Pancreas (tissue), 10 donors: ENCODE results near the gene SH2B3. TPM values are rescaled to one million over a fixed set of nuclear protein-coding genes. Genes with fewer than 3 reads are reported as not detected.
"Not testable (repeated sequence)": the region's sequence is repeated elsewhere in the genome, so short reads cannot be mapped to it uniquely, and the experiment has no call there.

ENCODE experiments used
- ATAC-seq, 4 donors: fragments of 200-7000 bp; cut with Tn5 transposase; one replicate each; pipeline versions ENCODE4 v1.8.0 to v1.9.1; 2020; ENCODE audit warnings: mild to moderate bottlenecking in 4 of 4, moderate library complexity in 4 of 4
- DNase-seq, 6 donors: peaks; one replicate each; pipeline ENCODE4 v3.0.0-alpha.2; 2020
- FAIRE-seq: peaks from 2 replicates; lab custom pipeline; 2012; peaks lifted over from hg19 to GRCh38; lab: Jason Lieb, UNC
- H3K27ac ChIP-seq, 4 donors: fragments of 200-600 bp; sonication (generic); 1 replicate in 3 of 4; 2 replicates in 1 of 4; pipeline versions ENCODE4 v1.5.0 to v1.8.0; 2020
- H3K27me3 ChIP-seq, 4 donors: fragments of 200-600 bp; one replicate each; pipeline ENCODE4 v1.8.0; 2021
- H3K36me3 ChIP-seq, 3 donors: fragments of 200-600 bp; sonication (generic) in 1 of 3; one replicate each; pipeline versions ENCODE4 v1.5.0 to v1.8.0; 2020 to 2021
- H3K4me1 ChIP-seq, 3 donors: fragments of 200-600 bp; one replicate each; pipeline ENCODE4 v1.8.0; 2021
- H3K4me3 ChIP-seq, 4 donors: fragments of 200-600 bp; sonication (generic) in 2 of 4; one replicate each; pipeline versions ENCODE4 v1.5.0 to v1.8.0; 2020 to 2021
- H3K9me3 ChIP-seq, 4 donors: fragments of 200-600 bp; one replicate each; pipeline ENCODE4 v1.8.0; 2021
- CTCF ChIP-seq, 4 donors: fragments of 200-600 bp; sonication (generic) in 3 of 4; IDR thresholded peaks; one replicate each; pipeline versions ENCODE4 v1.5.0 to v1.8.0; 2021; ENCODE audit warnings: antibody characterized with exemption in 4 of 4
- WGBS, 2 donors: extraction: QIAGEN DNeasy Blood & Tissue Kit; methylation state at CpG; one replicate each; pipeline ENCODE4 v1.1.7; 2013; 5-methylcytosine and 5-hydroxymethylcytosine counted together
- intact Hi-C, 3 donors: fragments of 100-400 bp; cut with DNase I; formaldehyde crosslinking; loops; one replicate each; pipeline versions ENCODE4 v1.11.1 to v1.14.2; 2022
- polyA plus RNA-seq, 2 donors: library from polyadenylated mRNA; stranded (reverse); fragments of 200-250 nt; gene quantifications; one replicate each; pipeline ENCODE4 v1.2.3, GENCODE V29; 2013
- total RNA-seq, 6 donors: library from RNA; stranded (reverse); fragmentation: NEBNext Ultra II Directional in 4 of 6; extraction: Animal tissue kit (Norgen Biotek cat#: 25700) in 4 of 6; gene quantifications; one replicate each; pipeline versions ENCODE4 v1.2.1 to v1.2.4, GENCODE V29; 2021 to 2023
- donor health status: healthy with polysubstance abuse.
- donor health status: DM: no; HTN: no; CAD: no; lungs with moderate emphysema.
- donor health status: DM: no; HTN: no; CAD: no.
- donor health status: control.
- donor health status: control.
- donor health status: Bipolar disorder and iron deficiency.
- donor health status: DM: yes; HTN: yes; CAD: no.
- donor health status: DM: no; HTN: no; CAD: no.
- donor health status: DM: no; HTN: no; CAD: no.
- donor health status: DM: yes; HTN: yes; CAD: no.

SH2B3 gene
- total and polyA plus RNA-seq, 8 donors = 2.8 to 15.0 (median 6.5) TPM

- ATAC-seq = no peak
- FAIRE-seq = no peak
- no peak for DNase-seq
- intact Hi-C loops = no loop called here
- no peak overlapping the region for H3K4me3 ChIP-seq
- peaks cover 0 to 7% (median 4%) of the 10 kb centered on the region in 3 donors for H3K36me3 ChIP-seq
- H3K9me3 ChIP-seq = no peaks in the 10 kb centered on the region
- H3K27ac ChIP-seq = no peak overlapping the region
- WGBS, 2 donors = 82 to 89% methylated on average over 2 of the region's 2 CpGs
- no peak for TF ChIP-seq CTCF (IDR thresholded peaks at IDR 0.05)
- no peaks in the 10 kb centered on the region for H3K27me3 ChIP-seq
- peaks cover 2 to 10% (median 7%) of the 10 kb centered on the region in 3 donors for H3K4me1 ChIP-seq
Measured at GRCh38 chr12:111469401-111469800, 63.7 kb downstream of the SH2B3 start.

- intact Hi-C loops = no loop called here
- Histone ChIP-seq H3K27me3 (no peaks in the 10 kb centered on the region), H3K4me3 (no peak overlapping the region), H3K27ac (no peak overlapping the region), H3K9me3 (no peaks in the 10 kb centered on the region), H3K36me3 (peaks cover 0 to 7% (median 7%) of the 10 kb centered on the region in 3 donors), H3K4me1 (peaks cover 0 to 10% (median 7%) of the 10 kb centered on the region in 3 donors)
- ATAC-seq = peak in 1 of 4 donors; percentile 14
- no peak for DNase-seq
- TF ChIP-seq CTCF (IDR thresholded peaks at IDR 0.05) = no peak
- no peak for FAIRE-seq
- WGBS, 2 donors = 36 to 43% methylated on average over 2 of the region's 2 CpGs
Measured at GRCh38 chr12:111471236-111471635, 65.5 kb downstream of the SH2B3 start.

- no peak for FAIRE-seq
- H3K27me3 ChIP-seq = no peaks in the 10 kb centered on the region
- H3K27ac ChIP-seq = no peak overlapping the region
- intact Hi-C loops = no loop called here
- 95 to 97% methylated on average over 2 of the region's 2 CpGs for WGBS, 2 donors
- H3K4me3 ChIP-seq = no peak overlapping the region
- ATAC-seq = no peak
- no peak for DNase-seq
- peaks cover 0 to 45% (median 24%) of the 10 kb centered on the region in 3 donors for H3K36me3 ChIP-seq
- no peaks in the 10 kb centered on the region for H3K9me3 ChIP-seq
- TF ChIP-seq CTCF (IDR thresholded peaks at IDR 0.05) = no peak
- no peaks in the 10 kb centered on the region for H3K4me1 ChIP-seq
Measured at GRCh38 chr12:111482462-111482861, 76.7 kb downstream of the SH2B3 start.

- Histone ChIP-seq H3K27ac (no peak overlapping the region), H3K4me3 (no peak overlapping the region), H3K36me3 (peaks cover 0 to 47% (median 20%) of the 10 kb centered on the region in 3 donors), H3K27me3 (no peaks in the 10 kb centered on the region), H3K4me1 (no peaks in the 10 kb centered on the region), H3K9me3 (no peaks in the 10 kb centered on the region)
- WGBS, 2 donors = 23 to 33% methylated on average over 4 of the region's 4 CpGs
- no peak for TF ChIP-seq CTCF (IDR thresholded peaks at IDR 0.05)
- DNase-seq (no peak), FAIRE-seq (no peak), ATAC-seq (peak in 1 of 4 donors; percentile 52)
- intact Hi-C loops = no loop called here
Measured at GRCh38 chr12:111488271-111488670, 82.5 kb downstream of the SH2B3 start.

GRCh38 chr12:111488798-111489197 is 83.1 kb downstream of the SH2B3 start:
- intact Hi-C loops = no loop called here
- peaks cover 0 to 47% (median 23%) of the 10 kb centered on the region in 3 donors for H3K36me3 ChIP-seq
- H3K27me3 ChIP-seq = no peaks in the 10 kb centered on the region
- H3K4me3 ChIP-seq = no peak overlapping the region
- DNase-seq = no peak
- no peak for FAIRE-seq
- no peak overlapping the region for H3K27ac ChIP-seq
- TF ChIP-seq CTCF (IDR thresholded peaks at IDR 0.05) = no peak
- ATAC-seq = peak in 3 of 4 donors; percentile 16 to 58 (median 47)
- no peaks in the 10 kb centered on the region for H3K9me3 ChIP-seq
- 81 to 89% methylated on average over 2 of the region's 2 CpGs for WGBS, 2 donors
- no peaks in the 10 kb centered on the region for H3K4me1 ChIP-seq

- FAIRE-seq, ATAC-seq, H3K4me1 ChIP-seq, DNase-seq, H3K27ac ChIP-seq, H3K9me3 ChIP-seq, intact Hi-C loops, H3K4me3 ChIP-seq, H3K27me3 ChIP-seq: not testable (repeated sequence)
- peaks cover 0 to 15% (median 8%) of the 10 kb centered on the region in 3 donors for H3K36me3 ChIP-seq
- WGBS, 2 donors = 90 to 94% methylated on average over 7 of the region's 7 CpGs
Measured at GRCh38 chr12:111492979-111493378, 87.3 kb downstream of the SH2B3 start.
